H9 (cell line): Measurements from ENCODE around the gene DNAJC10. TPM values are rescaled to one million over a fixed set of nuclear protein-coding genes. Genes with fewer than 3 reads are reported as not detected.

Experiments used
- DNase-seq: peaks from one replicate; pipeline ENCODE4 v3.0.0-alpha.2; 2017
- H2AFZ ChIP-seq: one replicate; pipeline ENCODE4 v1.6.1; 2013; ENCODE audit warnings: mild to moderate bottlenecking, low read length, control low read depth, moderate library complexity
- H2AK5ac ChIP-seq: 2 replicates; pipeline ENCODE4 v1.6.1; 2013; ENCODE audit warnings: low read length, control low read depth, mixed read lengths; ENCODE audit not compliant: insufficient read length
- H2BK120ac ChIP-seq: one replicate; pipeline ENCODE4 v1.6.1; 2013; ENCODE audit warnings: low read depth, mild to moderate bottlenecking, low read length, control low read depth, inconsistent platforms; ENCODE audit not compliant: poor library complexity, severe bottlenecking
- H2BK12ac ChIP-seq: 2 replicates; pipeline ENCODE4 v1.6.1; 2013; ENCODE audit warnings: low read length, control low read depth, mixed read lengths, low read depth; ENCODE audit not compliant: insufficient read length
- H2BK15ac ChIP-seq: 2 replicates; pipeline ENCODE4 v1.6.1; 2013; ENCODE audit warnings: low read depth, low read length, control low read depth
- H2BK20ac ChIP-seq: one replicate; pipeline ENCODE4 v1.6.1; 2013; ENCODE audit warnings: low read depth, mild to moderate bottlenecking, low read length, control low read depth, inconsistent platforms; ENCODE audit not compliant: poor library complexity, severe bottlenecking
- H2BK5ac ChIP-seq: 2 replicates; pipeline ENCODE4 v1.6.1; 2013; ENCODE audit warnings: low read length, control low read depth, mixed read lengths; ENCODE audit not compliant: insufficient read length
- H3K14ac ChIP-seq: 2 replicates; pipeline ENCODE4 v1.6.1; 2013; ENCODE audit warnings: low read length, control low read depth; ENCODE audit not compliant: insufficient read depth
- H3K18ac ChIP-seq: 2 replicates; pipeline ENCODE4 v1.6.1; 2013; ENCODE audit warnings: low read depth, mild to moderate bottlenecking, mixed read lengths, low read length, control low read depth; ENCODE audit not compliant: insufficient read length
- H3K23ac ChIP-seq: 2 replicates; pipeline ENCODE4 v1.6.1; 2013; ENCODE audit warnings: low read length, control low read depth, mixed read lengths, low read depth; ENCODE audit not compliant: insufficient read length
- H3K23me2 ChIP-seq: 2 replicates; pipeline ENCODE4 v1.6.1; 2013; ENCODE audit warnings: low read depth, mild to moderate bottlenecking, mixed read lengths, low read length, control low read depth; ENCODE audit not compliant: insufficient read length, poor library complexity, severe bottlenecking
- H3K27ac ChIP-seq: 2 replicates; pipeline ENCODE4 v1.5.1; 2013; ENCODE audit warnings: low read length, control low read depth, mixed read lengths, low read depth; ENCODE audit not compliant: insufficient read length
- H3K27me3 ChIP-seq: 2 replicates; pipeline ENCODE4 v1.6.1; 2013; ENCODE audit warnings: low read length, control low read depth, inconsistent platforms; ENCODE audit not compliant: insufficient read depth
- H3K4ac ChIP-seq: 2 replicates; pipeline ENCODE4 v1.6.1; 2013; ENCODE audit warnings: low read depth, mild to moderate bottlenecking, control low read depth, inconsistent platforms, low read length, moderate library complexity
- H3K4me1 ChIP-seq: 2 replicates; pipeline ENCODE4 v1.6.1; 2013; ENCODE audit warnings: low read length, control low read depth, inconsistent platforms; ENCODE audit not compliant: insufficient read depth
- H3K4me2 ChIP-seq: 2 replicates; pipeline ENCODE4 v1.6.1; 2013; ENCODE audit warnings: low read length, control low read depth, mixed read lengths; ENCODE audit not compliant: insufficient read length, insufficient read depth
- H3K56ac ChIP-seq: 2 replicates; pipeline ENCODE4 v1.6.1; 2013; ENCODE audit warnings: low read depth, mild to moderate bottlenecking, mixed read lengths, low read length, control low read depth; ENCODE audit not compliant: insufficient read length
- H3K79me1 ChIP-seq: 2 replicates; pipeline ENCODE4 v1.6.1; 2013; ENCODE audit warnings: low read depth, mild to moderate bottlenecking, moderate library complexity, low read length, control low read depth, inconsistent platforms; ENCODE audit not compliant: insufficient read depth, poor library complexity, severe bottlenecking
- H3K79me2 ChIP-seq: 2 replicates; pipeline ENCODE4 v1.6.1; 2013; ENCODE audit warnings: low read length, control low read depth, inconsistent platforms; ENCODE audit not compliant: insufficient read depth
- H3K9ac ChIP-seq: 2 replicates; pipeline ENCODE4 v1.6.1; 2013; ENCODE audit warnings: low read length, control low read depth, mixed read lengths; ENCODE audit not compliant: insufficient read length; ENCODE audit errors: extremely low read depth
- H3K9me3 ChIP-seq: one replicate; pipeline ENCODE4 v1.6.1; 2013; ENCODE audit warnings: low read depth, low read length, inconsistent platforms; ENCODE audit not compliant: control insufficient read depth
- H3T11ph ChIP-seq: one replicate; pipeline ENCODE4 v1.6.1; 2013; ENCODE audit warnings: mild to moderate bottlenecking, low read length, control low read depth, inconsistent platforms
- H4K20me1 ChIP-seq: one replicate; pipeline ENCODE4 v1.6.1; 2013; ENCODE audit not compliant: control insufficient read depth, insufficient read length, insufficient read depth
- H4K5ac ChIP-seq: 2 replicates; pipeline ENCODE4 v1.6.1; 2013; ENCODE audit warnings: low read depth, mild to moderate bottlenecking, mixed read lengths, low read length, control low read depth; ENCODE audit not compliant: insufficient read length
- H4K8ac ChIP-seq: replicated peaks from 2 replicates; pipeline ENCODE4 v1.6.1; 2013; ENCODE audit warnings: low read length, control low read depth, mixed read lengths, low read depth; ENCODE audit not compliant: insufficient read length
- H4K91ac ChIP-seq: 2 replicates; pipeline ENCODE4 v1.6.1; 2013; ENCODE audit warnings: low read depth, mild to moderate bottlenecking, moderate library complexity, mixed read lengths, low read length, control low read depth; ENCODE audit not compliant: insufficient read length
- H3K27ac Mint-ChIP-seq, 3 experiments: 2 replicates in 2 of 3; 3 replicates in 1 of 3; pipeline ENCODE4 v1.8.0; 2020 to 2021; ENCODE audit warnings: mixed read lengths in 3 of 3, mild to moderate bottlenecking in 1 of 3, moderate library complexity in 1 of 3
- H3K27me3 Mint-ChIP-seq: 2 replicates; pipeline ENCODE4 v1.8.0; 2021; ENCODE audit warnings: low read depth, mild to moderate bottlenecking, moderate library complexity, mixed read lengths
- H3K36me3 Mint-ChIP-seq, 3 experiments: 2 replicates in 2 of 3; 3 replicates in 1 of 3; pipeline ENCODE4 v1.8.0; 2020 to 2021; ENCODE audit warnings: low read depth in 3 of 3, mixed read lengths in 3 of 3; ENCODE audit not compliant: insufficient read depth in 1 of 3
- H3K4me1 Mint-ChIP-seq, 2 experiments: 2 replicates each; pipeline ENCODE4 v1.8.0; 2020; ENCODE audit warnings: mixed read lengths in 2 of 2
- H3K4me3 Mint-ChIP-seq, 2 experiments: 2 replicates in 1 of 2; 3 replicates in 1 of 2; pipeline ENCODE4 v1.8.0; 2020 to 2021; ENCODE audit warnings: mild to moderate bottlenecking in 2 of 2, mixed read lengths in 2 of 2, moderate library complexity in 1 of 2
- H3K9me3 Mint-ChIP-seq, 2 experiments: 2 replicates in 1 of 2; 3 replicates in 1 of 2; pipeline ENCODE4 v1.8.0; 2020; ENCODE audit warnings: mild to moderate bottlenecking in 2 of 2, mixed read lengths in 2 of 2, moderate library complexity in 1 of 2
- CTCF ChIP-seq: fragments of 200-600 bp; sonication (generic); conservative IDR thresholded peaks from 3 replicates; pipeline ENCODE4 v1.8.0; 2021; ENCODE audit warnings: antibody characterized with exemption, mild to moderate bottlenecking
- WGBS: extraction: QIAGEN DNeasy Blood & Tissue Kit; methylation state at CpG from one replicate; pipeline ENCODE4 v1.1.7; 2013; ENCODE audit warnings: missing lambda C conversion rate, low lambda C conversion rate, mixed read lengths; ENCODE audit not compliant: insufficient read length; ENCODE audit errors: extremely low coverage; 5-methylcytosine and 5-hydroxymethylcytosine counted together
- total RNA-seq: library from RNA; stranded (reverse); gene quantifications from 2 replicates; pipeline ENCODE4 v1.2.1, GENCODE V29; 2021

Gene DNAJC10
- total RNA-seq, 1 experiment from 2014 or later: 129 TPM

GRCh38 chr2:182740701-182741100 lies 24.6 kb downstream of the DNAJC10 start:
- Histone ChIP-seq H3K9ac (no peak overlapping the region), H3K4me1 (no peaks in the 10 kb centered on the region), H4K5ac (no peak overlapping the region), H2BK20ac (no peak overlapping the region), H3K18ac (no peak overlapping the region), H3K4ac (no peak overlapping the region), H4K20me1 (no peaks in the 10 kb centered on the region), H3K27me3 (no peaks in the 10 kb centered on the region), H3K23ac (no peak overlapping the region), H3K79me1 (no peaks in the 10 kb centered on the region), H3K27ac (no peak overlapping the region), H2AFZ (no peak overlapping the region), H2BK15ac (no peak overlapping the region), H2BK5ac (no peak overlapping the region), H3K56ac (no peak overlapping the region), H2BK12ac (no peak overlapping the region), H3K9me3 (no peaks in the 10 kb centered on the region), H3K79me2 (no peaks in the 10 kb centered on the region), H3T11ph (no peak overlapping the region), H2AK5ac (no peak overlapping the region), H3K4me2 (no peak overlapping the region), H3K23me2 (no peaks in the 10 kb centered on the region), H2BK120ac (no peak overlapping the region), H4K8ac (no peak overlapping the region), H4K91ac (no peak overlapping the region), H3K14ac (no peak overlapping the region)
- Mint-ChIP-seq H3K27ac (no peak overlapping the region), H3K9me3 (peaks cover 0 to under 1% of the 10 kb centered on the region in 2 experiments; a peak in 1 of 5 replicates), H3K4me1 (no peaks in the 10 kb centered on the region), H3K4me3 (no peak overlapping the region), H3K27me3 (no peaks in the 10 kb centered on the region), H3K36me3 (peaks cover 36 to 67% (median 61%) of the 10 kb centered on the region in 3 experiments)
- no peak for TF ChIP-seq CTCF
- no CpG with 5 or more reads among the region's 2 CpGs for WGBS
- no peak for DNase-seq
